ENCODE results near the gene IFT88. TPM values are rescaled to one million over a fixed set of nuclear protein-coding genes. Genes with fewer than 3 reads are reported as not detected.

Gene IFT88
- total RNA-seq, 4 donors from 2014 or later: 7.9 to 47.5 (median 27.6) TPM

DNA sequence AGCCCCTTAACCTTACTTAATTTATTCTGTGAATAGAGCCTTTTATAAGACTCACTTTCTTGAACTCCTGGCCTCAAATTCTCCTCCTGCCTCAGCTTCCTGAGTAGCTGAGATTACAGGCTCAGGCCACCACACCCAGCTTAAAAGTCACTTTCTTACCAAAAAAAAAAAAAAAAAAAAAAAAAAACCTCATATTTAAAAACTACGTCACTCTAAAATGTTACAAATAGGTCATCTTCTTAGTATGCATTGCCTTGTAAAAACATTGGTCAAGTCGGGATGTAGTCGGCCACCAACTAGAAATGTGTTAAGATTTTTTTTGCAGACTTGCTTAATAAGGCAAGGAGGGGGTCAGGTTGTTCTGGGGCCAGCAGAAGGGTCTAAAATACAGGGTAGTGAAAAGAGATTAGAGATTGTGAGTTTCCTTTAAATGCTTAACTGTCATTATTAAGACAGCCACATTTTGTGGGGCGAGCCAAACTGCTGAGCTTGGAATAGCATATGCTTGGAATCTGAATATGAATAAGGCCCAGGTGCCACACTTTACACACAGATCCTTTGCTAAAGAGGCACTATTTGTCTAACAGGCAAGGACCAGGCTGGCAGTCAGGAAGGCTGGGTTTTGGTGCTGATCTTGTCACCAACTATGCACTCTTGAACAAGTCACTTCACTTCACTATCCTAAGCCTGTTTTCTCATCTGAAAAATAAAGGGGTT, 120.1 kb downstream of the IFT88 start:
- no peak for DNase-seq
- intact Hi-C loops (cut with DNase I; ENCODE audit: low total_unique reads): no loop called here
- H3K9me3 ChIP-seq: no peaks in the 10 kb centered on the region
- TF ChIP-seq, protein P1, sequence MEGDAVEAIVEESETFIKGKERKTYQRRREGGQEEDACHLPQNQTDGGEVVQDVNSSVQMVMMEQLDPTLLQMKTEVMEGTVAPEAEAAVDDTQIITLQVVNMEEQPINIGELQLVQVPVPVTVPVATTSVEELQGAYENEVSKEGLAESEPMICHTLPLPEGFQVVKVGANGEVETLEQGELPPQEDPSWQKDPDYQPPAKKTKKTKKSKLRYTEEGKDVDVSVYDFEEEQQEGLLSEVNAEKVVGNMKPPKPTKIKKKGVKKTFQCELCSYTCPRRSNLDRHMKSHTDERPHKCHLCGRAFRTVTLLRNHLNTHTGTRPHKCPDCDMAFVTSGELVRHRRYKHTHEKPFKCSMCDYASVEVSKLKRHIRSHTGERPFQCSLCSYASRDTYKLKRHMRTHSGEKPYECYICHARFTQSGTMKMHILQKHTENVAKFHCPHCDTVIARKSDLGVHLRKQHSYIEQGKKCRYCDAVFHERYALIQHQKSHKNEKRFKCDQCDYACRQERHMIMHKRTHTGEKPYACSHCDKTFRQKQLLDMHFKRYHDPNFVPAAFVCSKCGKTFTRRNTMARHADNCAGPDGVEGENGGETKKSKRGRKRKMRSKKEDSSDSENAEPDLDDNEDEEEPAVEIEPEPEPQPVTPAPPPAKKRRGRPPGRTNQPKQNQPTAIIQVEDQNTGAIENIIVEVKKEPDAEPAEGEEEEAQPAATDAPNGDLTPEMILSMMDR (IDR thresholded peaks at IDR 0.05): no peak
- TF ChIP-seq POLR2A (IDR thresholded peaks at IDR 0.05): no peak
- no peak overlapping the region for H3K4me3 ChIP-seq
- H3K4me1 ChIP-seq: no peaks in the 10 kb centered on the region
- no peaks in the 10 kb centered on the region for H3K36me3 ChIP-seq
- no peak overlapping the region for H3K27ac ChIP-seq
- H3K27me3 ChIP-seq: no peaks in the 10 kb centered on the region

DNA sequence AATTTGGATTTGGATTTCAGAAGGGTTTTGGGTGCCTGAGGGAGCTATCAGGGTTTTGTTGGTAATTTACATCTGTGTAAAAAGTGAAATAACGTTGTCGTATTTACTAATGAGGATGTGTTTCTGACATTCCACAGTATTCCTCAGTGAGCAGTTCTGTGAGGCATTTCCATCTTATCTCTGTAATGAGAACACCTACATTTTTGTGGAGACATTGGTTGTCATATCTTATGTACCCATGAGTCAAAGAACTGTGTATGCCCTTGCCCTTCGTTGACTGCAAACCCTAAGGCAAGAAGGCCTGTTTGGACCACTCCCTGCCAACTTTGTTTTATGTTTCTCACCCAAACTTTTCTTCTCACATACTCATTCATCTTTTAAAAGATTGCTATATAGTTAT, 122.3 kb downstream of the IFT88 start:
- DNase-seq: no peak
- H3K4me3 ChIP-seq: no peak overlapping the region
- H3K27me3 ChIP-seq: no peaks in the 10 kb centered on the region
- intact Hi-C loops (cut with DNase I; ENCODE audit: low total_unique reads): no loop called here
- TF ChIP-seq POLR2A (IDR thresholded peaks at IDR 0.05): no peak
- TF ChIP-seq, protein P1 (IDR thresholded peaks at IDR 0.05): no peak
- no peak overlapping the region for H3K27ac ChIP-seq
- H3K4me1 ChIP-seq: no peaks in the 10 kb centered on the region
- no peaks in the 10 kb centered on the region for H3K9me3 ChIP-seq
- no peaks in the 10 kb centered on the region for H3K36me3 ChIP-seq

DNA sequence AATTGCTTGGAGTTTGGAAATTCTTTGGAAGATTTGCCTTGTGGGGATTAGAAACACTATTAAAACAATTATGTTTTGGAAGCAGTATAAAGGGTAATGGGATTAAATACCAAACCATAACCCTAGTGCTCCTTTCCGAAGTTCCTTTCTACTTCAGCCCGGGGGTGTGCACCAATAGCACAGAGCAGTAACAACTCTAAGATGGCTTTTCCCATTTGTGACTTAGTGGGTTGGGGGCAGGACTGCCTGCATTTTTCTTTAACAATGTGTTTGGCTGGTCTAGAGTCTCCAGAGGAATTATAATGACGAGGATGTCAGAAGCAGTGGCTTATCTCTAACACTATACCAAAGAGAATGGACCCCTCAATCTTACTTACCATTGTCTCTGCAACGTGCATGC, 124.7 kb downstream of the IFT88 start:
- intact Hi-C loops (cut with DNase I; ENCODE audit: low total_unique reads): no loop called here
- TF ChIP-seq, protein P1 (IDR thresholded peaks at IDR 0.05): no peak
- no peak for TF ChIP-seq POLR2A (IDR thresholded peaks at IDR 0.05)
- no peak for DNase-seq
- no peaks in the 10 kb centered on the region for H3K27me3 ChIP-seq
- H3K4me3 ChIP-seq: no peak overlapping the region
- no peak overlapping the region for H3K27ac ChIP-seq
- no peaks in the 10 kb centered on the region for H3K36me3 ChIP-seq
- H3K9me3 ChIP-seq: no peaks in the 10 kb centered on the region
- H3K4me1 ChIP-seq: no peaks in the 10 kb centered on the region

DNA sequence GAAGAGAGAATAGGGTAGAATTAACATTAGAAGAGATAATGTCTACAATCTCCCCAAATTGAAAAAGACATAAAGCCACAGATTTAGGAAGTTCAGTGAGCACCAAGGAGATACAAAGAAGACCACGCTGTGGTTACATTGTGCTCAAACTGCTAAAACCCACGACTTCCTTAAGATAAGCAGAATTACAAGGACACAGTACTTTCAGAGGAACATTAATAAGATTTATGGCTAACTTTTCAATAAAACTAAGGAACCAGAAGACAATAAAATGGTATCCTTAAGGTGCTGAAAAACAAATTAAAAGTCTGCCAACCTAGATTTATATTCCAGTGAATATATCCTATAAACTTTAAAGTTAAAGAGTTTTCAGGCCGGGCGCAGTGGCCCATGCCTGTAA, 129.1 kb downstream of the IFT88 start:
- Histone ChIP-seq H3K27ac (no peak overlapping the region), H3K4me1 (no peaks in the 10 kb centered on the region), H3K9me3 (no peaks in the 10 kb centered on the region), H3K36me3 (no peaks in the 10 kb centered on the region), H3K4me3 (no peak overlapping the region), H3K27me3 (no peaks in the 10 kb centered on the region)
- DNase-seq: no peak
- intact Hi-C loops (cut with DNase I; ENCODE audit: low total_unique reads): no loop called here
- TF ChIP-seq, protein P1 (IDR thresholded peaks at IDR 0.05): no peak
- no peak for TF ChIP-seq POLR2A (IDR thresholded peaks at IDR 0.05)

DNA sequence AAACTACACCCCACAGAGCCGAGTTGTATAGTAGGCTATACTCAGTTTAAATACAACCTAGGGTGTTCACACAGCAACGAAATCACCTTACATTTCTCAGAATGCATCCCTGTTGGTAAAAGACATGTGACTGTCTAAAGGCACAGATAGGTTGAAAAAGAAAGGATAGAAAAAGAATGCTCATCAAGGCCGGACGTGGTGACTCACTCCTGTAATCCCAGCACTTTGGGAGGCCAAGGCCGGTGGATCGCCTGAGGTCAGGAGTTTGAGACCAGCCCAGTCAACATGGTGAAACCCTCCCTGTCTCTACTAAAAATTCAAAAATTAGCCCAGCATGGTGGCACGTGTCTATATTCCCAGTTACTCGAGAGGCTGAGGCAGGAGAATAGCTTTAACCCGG, 132.8 kb downstream of the IFT88 start:
- DNase-seq: no peak
- Histone ChIP-seq H3K9me3 (no peaks in the 10 kb centered on the region), H3K27me3 (no peaks in the 10 kb centered on the region), H3K36me3 (no peaks in the 10 kb centered on the region), H3K4me3 (no peak overlapping the region), H3K27ac (no peak overlapping the region), H3K4me1 (no peaks in the 10 kb centered on the region)
- TF ChIP-seq, protein P1 (IDR thresholded peaks at IDR 0.05): no peak
- no peak for TF ChIP-seq POLR2A (IDR thresholded peaks at IDR 0.05)
- intact Hi-C loops (cut with DNase I; ENCODE audit: low total_unique reads): no loop called here

Measured in uterus (tissue), 4 donors.